SH-SY5Y (cell line): Measurements from ENCODE around the gene CACNG8.

Experiments used
- GATA2 ChIP-seq: IDR thresholded peaks from 2 replicates; pipeline ENCODE4 v1.6.1; 2011; ENCODE audit warnings: mild to moderate bottlenecking, low read depth, low read length
- GATA3 ChIP-seq: IDR thresholded peaks from 2 replicates; pipeline ENCODE4 v1.6.1; 2011; ENCODE audit warnings: low read depth, mild to moderate bottlenecking, low read length, moderate library complexity

DNA sequence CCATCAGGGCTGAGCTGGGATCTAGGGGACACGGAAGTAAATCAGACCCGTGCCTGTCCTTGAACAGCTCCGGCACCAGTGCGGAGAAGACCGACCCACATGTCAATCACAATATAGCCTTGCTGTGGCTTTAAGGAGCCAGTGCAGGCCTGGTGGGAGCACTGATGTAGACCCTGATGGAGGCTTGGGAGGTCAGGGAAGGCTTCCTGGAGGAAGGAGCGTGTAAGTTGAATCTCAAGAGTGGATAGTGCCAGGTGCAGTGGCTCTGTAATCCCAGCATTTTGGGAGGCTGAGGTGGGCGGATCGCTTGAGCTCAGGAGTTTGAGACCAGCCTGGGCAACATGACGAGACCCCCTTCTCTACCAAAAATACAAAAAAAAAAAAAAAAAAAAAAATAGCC, 10.8 kb upstream of the CACNG8 start:
- no peak for TF ChIP-seq GATA3
- no peak for TF ChIP-seq GATA2
